Measurements from ENCODE around the gene TMEM94.
"Not testable (repeated sequence)": the region's sequence is repeated elsewhere in the genome, so short reads cannot be mapped to it uniquely, and the experiment has no call there.

TMEM94 gene

DNA sequence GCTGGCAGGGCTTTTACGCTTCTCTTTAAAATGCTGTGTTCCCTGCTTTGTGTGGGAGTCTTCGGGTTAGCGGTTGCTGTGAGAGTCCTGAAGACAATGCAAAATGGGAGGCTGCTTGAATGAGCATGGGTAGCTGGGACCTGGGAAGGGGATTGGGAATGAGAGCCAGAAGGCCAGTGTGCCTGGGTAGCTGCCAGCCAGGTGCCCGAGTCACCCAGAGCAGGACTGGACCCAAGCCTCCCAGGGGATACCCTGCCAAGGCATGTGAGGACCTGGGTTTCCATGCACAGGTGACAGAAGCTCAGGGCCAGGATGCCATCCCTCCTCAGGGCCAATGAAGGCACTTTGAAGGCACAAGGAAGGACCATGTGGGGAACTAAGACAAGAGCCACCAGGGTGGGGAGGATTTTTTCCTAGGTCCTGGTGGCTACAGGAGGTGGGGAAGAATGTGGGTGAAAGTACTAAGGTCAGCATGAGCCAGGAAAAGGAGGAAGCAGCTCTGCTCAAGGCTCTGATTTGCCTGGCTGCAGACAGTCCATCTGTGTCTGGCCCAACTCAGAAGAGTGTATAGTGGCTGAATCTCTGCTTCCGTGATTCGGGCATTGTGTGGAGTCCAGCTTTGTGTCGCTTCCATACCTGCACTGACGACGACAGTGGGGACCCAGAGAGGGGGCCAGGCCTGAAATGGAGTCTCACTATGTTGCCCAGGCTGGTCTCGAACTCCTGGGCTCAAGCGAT lies 20.5 kb downstream of the TMEM94 start:
- DNase-seq (ENCODE audit: low read depth, low spot score) = no peak
- Histone ChIP-seq H3K27ac (no peak overlapping the region), H3K36me3 (ENCODE audit: insufficient read depth, low read length) (peaks cover 15% of the 10 kb centered on the region; the same call in 1 of the 2 replicates), H3K4me3 (no peak overlapping the region), H3K9ac (ENCODE audit: insufficient read length) (no peak overlapping the region), H3K9me3 (ENCODE audit: low read depth, low read length) (no peaks in the 10 kb centered on the region)
- TF ChIP-seq FOXP2 (optimal IDR thresholded peaks at IDR 0.05; ENCODE audit: control extremely low read depth, extremely low read length, insufficient read depth) (no peak), EZH2 (IDR thresholded peaks at IDR 0.05) (no peak), POLR2AphosphoS5 (IDR thresholded peaks at IDR 0.05; ENCODE audit: borderline replicate concordance, low read depth, low read length) (no peak)

DNA sequence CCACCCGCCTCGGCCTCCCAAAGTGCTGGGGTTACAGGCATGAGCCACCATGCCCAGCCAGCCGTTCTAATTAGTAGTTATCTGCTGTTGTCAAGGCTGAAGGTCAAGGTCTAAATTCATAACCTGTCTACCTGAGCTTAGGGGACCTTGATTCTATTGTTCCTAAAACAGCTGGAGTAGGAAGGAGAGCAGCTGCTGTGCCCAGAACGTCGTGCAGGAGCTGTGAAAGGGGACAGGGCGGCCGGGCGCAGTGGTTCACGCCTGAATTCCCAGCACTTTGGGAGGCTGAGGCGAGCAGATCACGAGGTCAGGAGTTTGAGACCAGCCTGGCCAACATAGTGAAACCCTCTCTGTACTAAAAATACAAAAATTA lies 21.0 kb downstream of the TMEM94 start:
- not testable (repeated sequence) for H3K4me3 ChIP-seq; H3K9ac ChIP-seq (ENCODE audit: insufficient read length); H3K36me3 ChIP-seq (ENCODE audit: insufficient read depth, low read length); H3K27ac ChIP-seq; DNase-seq (ENCODE audit: low read depth, low spot score); H3K9me3 ChIP-seq (ENCODE audit: low read depth, low read length)

DNA sequence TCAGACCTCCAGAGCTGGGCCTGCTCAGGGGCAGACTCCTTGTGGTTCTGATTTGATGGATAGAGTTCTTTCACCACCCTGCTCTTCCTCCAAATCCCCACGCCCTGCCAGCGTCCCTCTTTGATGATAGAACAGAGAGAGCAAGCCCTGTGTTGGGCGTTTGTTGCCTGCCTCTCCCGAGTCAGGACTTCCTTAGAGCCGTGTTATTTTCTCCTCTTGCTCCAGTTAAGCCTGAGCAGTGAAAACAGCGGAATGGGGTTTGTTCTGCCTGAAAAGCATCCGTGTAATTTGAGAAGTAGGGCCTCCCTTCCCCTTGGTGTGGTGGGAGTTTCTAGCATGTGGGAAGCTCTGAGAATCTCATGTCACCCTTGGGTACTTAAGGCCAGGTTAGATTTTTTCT lies 22.1 kb downstream of the TMEM94 start:
- no peak for TF ChIP-seq FOXP2 (optimal IDR thresholded peaks at IDR 0.05; ENCODE audit: control extremely low read depth, extremely low read length, insufficient read depth)
- TF ChIP-seq POLR2AphosphoS5 (IDR thresholded peaks at IDR 0.05; ENCODE audit: borderline replicate concordance, low read depth, low read length) = no peak
- TF ChIP-seq EZH2 (IDR thresholded peaks at IDR 0.05) = no peak
- no peak for DNase-seq (ENCODE audit: low read depth, low spot score)

DNA sequence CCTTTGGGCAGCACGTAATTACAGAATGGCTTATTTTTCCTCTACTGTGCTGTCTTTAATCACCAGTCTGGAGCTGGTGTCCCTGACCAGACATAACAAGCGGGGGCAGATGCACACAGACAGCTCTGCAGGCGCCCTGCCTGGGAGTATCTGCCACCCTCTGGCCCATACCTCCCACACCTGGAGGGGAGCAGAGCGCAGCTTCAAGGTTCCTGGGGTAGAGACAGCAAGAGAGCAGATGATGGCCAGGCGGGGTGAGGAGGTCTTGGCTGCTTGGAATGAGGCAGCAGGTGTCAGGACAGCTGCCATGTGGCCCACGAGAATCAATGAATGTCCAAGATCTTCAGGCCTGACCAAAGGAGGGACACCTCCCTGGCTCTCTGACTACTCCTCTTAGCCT lies 23.8 kb downstream of the TMEM94 start:
- no peak for DNase-seq (ENCODE audit: low read depth, low spot score)
- Histone ChIP-seq H3K9ac (ENCODE audit: insufficient read length) (no peak overlapping the region), H3K4me3 (no peak overlapping the region), H3K9me3 (ENCODE audit: low read depth, low read length) (no peaks in the 10 kb centered on the region), H3K27ac (no peak overlapping the region), H3K36me3 (ENCODE audit: insufficient read depth, low read length) (no peaks in the 10 kb centered on the region)
- TF ChIP-seq FOXP2 (optimal IDR thresholded peaks at IDR 0.05; ENCODE audit: control extremely low read depth, extremely low read length, insufficient read depth) (no peak), POLR2AphosphoS5 (IDR thresholded peaks at IDR 0.05; ENCODE audit: borderline replicate concordance, low read depth, low read length) (no peak), EZH2 (IDR thresholded peaks at IDR 0.05) (no peak)

More for the DNA sequence above, 22.1 kb downstream of the TMEM94 start:
- 0 out of 2 replicates have a peak overlapping the region, but pooled peaks have one; percentile 19 for H3K27ac ChIP-seq
- no peaks in the 10 kb centered on the region for H3K9me3 ChIP-seq (ENCODE audit: low read depth, low read length)
- no peak overlapping the region for H3K4me3 ChIP-seq
- H3K9ac ChIP-seq (ENCODE audit: insufficient read length) = no peak overlapping the region
- no peaks in the 10 kb centered on the region; the same call in 1 of the 2 replicates for H3K36me3 ChIP-seq (ENCODE audit: insufficient read depth, low read length)

DNA sequence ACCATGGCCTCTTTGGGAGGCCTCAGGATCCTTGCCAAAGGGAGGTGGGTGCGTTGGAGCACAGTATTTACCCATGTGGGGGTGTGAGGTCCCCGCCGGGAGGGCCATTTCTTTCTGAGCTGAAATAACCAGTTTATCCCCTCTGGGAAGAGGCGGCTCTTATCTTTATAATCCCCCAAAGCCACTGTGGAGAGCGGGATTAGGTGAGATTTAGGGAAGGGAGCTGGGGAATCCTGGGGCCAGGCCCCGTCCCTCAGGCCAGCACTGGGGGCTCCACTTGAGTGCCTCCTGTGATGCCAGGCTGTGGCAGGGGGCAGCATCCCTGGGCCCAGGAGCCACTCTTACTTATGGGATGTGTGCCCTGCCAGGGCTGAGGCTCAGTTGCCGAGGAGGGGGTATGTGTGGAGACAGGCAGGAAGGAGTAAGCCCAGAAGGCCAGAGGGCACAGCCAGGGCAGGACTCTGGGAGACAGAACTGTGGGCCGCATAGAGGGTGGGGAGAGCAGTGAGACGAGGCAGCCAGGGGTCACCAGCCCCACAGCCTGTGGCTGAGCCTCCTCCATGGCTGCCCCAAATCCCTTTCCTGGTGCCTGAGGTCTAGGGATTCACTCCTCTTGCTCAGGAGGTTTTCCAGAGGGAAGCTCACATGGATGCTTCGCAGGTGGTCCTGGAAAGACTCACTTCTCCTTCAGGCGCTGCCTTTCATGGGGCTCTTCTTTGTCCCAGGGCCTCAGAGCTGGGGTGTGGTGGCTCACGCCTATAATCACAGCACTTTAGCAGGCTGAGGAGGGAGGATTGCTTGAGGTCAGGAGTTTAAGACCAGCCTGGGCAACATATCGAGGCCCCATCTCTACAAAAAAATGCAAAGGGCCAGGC lies 25.0 kb downstream of the TMEM94 start:
- no peak overlapping the region for H3K4me3 ChIP-seq
- TF ChIP-seq POLR2AphosphoS5 (IDR thresholded peaks at IDR 0.05; ENCODE audit: borderline replicate concordance, low read depth, low read length) = no peak
- no peak for TF ChIP-seq FOXP2 (optimal IDR thresholded peaks at IDR 0.05; ENCODE audit: control extremely low read depth, extremely low read length, insufficient read depth)
- TF ChIP-seq EZH2 (IDR thresholded peaks at IDR 0.05) = no peak
- no peaks in the 10 kb centered on the region for H3K36me3 ChIP-seq (ENCODE audit: insufficient read depth, low read length)
- no peaks in the 10 kb centered on the region for H3K9me3 ChIP-seq (ENCODE audit: low read depth, low read length)
- H3K27ac ChIP-seq = no peak overlapping the region
- H3K9ac ChIP-seq (ENCODE audit: insufficient read length) = no peak overlapping the region
- no peak for DNase-seq (ENCODE audit: low read depth, low spot score)

DNA sequence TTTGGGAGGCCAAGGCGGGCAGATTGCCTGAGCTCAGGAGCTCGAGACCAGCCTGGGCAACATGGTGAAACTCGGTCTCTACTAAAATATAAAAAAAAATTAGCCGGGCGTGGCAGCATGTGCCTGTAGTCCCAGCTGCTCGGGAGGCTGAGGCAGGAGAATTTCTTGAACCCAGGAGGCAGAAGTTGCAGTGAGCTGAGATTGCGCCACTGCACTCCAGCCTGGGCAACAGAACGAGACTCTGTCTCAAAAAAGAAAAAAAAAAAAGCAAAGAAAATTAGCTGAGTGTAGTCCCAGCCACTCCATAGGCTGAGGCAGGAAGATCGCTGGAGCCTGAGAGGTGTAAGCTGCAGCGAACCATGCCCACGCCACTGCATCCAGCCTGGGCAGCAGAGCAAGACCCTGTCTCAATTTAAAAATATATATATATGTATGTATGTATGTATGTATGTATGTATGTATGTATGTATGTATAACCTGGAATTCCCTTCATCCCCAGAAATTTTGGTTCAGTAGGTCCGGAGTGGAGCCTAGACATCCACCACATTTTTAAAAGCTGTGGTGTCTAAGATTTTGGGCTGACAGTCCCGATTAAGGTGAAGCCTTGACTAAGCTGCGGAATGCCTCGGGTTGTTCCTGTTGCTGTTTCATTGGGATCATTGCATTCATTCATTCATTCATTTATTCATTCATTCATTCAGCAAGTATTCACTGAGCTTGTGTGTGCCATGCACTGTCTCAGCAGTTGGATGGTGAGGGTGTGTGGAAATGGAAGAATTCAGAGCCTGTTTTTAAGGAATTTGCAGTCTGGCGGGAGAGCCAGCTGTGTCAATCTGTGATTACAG lies 25.9 kb downstream of the TMEM94 start:
- Histone ChIP-seq H3K9ac (ENCODE audit: insufficient read length) (no peak overlapping the region), H3K27ac (no peak overlapping the region)
- no peak for DNase-seq (ENCODE audit: low read depth, low spot score)

DNA sequence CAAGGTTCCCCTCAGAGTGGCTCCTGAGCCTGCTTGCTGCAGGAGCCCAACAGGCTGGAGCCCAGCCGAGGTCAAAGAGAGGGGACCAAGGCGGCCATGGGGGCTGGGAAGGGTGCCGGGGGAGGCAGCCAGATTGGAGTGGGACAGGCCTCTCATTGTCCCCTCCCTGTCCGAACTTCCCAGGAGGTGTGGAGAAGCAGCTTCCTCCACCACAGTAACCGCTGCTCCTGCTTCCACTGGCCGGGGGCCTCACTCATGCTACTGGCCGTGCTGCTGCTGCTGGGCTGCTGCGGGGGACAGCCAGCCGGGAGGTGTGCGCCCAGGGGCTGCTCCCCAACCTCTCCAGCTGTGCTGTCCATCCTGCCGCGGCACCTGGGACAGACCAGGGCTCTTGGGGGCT lies 29.3 kb downstream of the TMEM94 start:
- Histone ChIP-seq H3K4me3 (no peak overlapping the region), H3K36me3 (ENCODE audit: insufficient read depth, low read length) (no peaks in the 10 kb centered on the region), H3K9me3 (ENCODE audit: low read depth, low read length) (no peaks in the 10 kb centered on the region), H3K27ac (no peak overlapping the region), H3K9ac (ENCODE audit: insufficient read length) (no peak overlapping the region)
- no peak for TF ChIP-seq POLR2AphosphoS5 (IDR thresholded peaks at IDR 0.05; ENCODE audit: borderline replicate concordance, low read depth, low read length)
- TF ChIP-seq EZH2 (IDR thresholded peaks at IDR 0.05) = no peak
- no peak for DNase-seq (ENCODE audit: low read depth, low spot score)

More for the DNA sequence above, 25.9 kb downstream of the TMEM94 start:
- Histone ChIP-seq H3K36me3 (ENCODE audit: insufficient read depth, low read length) (no peaks in the 10 kb centered on the region), H3K9me3 (ENCODE audit: low read depth, low read length) (no peaks in the 10 kb centered on the region), H3K4me3 (no peak overlapping the region)
- TF ChIP-seq POLR2AphosphoS5 (IDR thresholded peaks at IDR 0.05; ENCODE audit: borderline replicate concordance, low read depth, low read length) = no peak
- TF ChIP-seq EZH2 (IDR thresholded peaks at IDR 0.05) = no peak
- no peak for TF ChIP-seq FOXP2 (optimal IDR thresholded peaks at IDR 0.05; ENCODE audit: control extremely low read depth, extremely low read length, insufficient read depth)

DNA sequence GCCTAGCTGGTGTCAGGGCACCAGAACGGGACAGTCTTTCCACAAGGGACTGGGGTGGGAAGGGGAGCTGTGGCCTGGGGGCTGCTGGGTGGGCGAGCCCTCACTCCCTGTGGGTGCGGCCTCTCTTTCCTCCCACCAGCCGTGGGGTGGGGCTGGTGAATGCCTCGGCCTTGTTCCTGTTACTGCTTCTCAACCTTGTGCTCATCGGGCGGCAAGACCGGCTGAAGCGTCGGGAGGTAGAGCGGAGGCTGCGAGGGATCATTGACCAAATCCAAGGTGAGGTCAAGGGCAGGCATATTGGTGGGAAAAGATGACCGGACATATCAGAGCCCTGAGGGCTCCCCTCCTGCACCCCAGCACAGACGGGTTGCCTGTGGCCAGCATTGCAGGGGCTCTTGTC lies 29.7 kb downstream of the TMEM94 start:
- Histone ChIP-seq H3K27ac (no peak overlapping the region), H3K9ac (ENCODE audit: insufficient read length) (no peak overlapping the region), H3K4me3 (no peak overlapping the region), H3K36me3 (ENCODE audit: insufficient read depth, low read length) (no peaks in the 10 kb centered on the region), H3K9me3 (ENCODE audit: low read depth, low read length) (no peaks in the 10 kb centered on the region)
- no peak for TF ChIP-seq EZH2 (IDR thresholded peaks at IDR 0.05)
- no peak for TF ChIP-seq POLR2AphosphoS5 (IDR thresholded peaks at IDR 0.05; ENCODE audit: borderline replicate concordance, low read depth, low read length)
- no peak for TF ChIP-seq FOXP2 (optimal IDR thresholded peaks at IDR 0.05; ENCODE audit: control extremely low read depth, extremely low read length, insufficient read depth)
- DNase-seq (ENCODE audit: low read depth, low spot score) = no peak
